ENCODE results near the gene CFAP97D2.
A peak's percentile ranks its signal among the peaks of the same experiment; 100 is the strongest.
"Not testable (repeated sequence)": the region's sequence is repeated elsewhere in the genome, so short reads cannot be mapped to it uniquely, and the experiment has no call there.

Gene CFAP97D2

DNA sequence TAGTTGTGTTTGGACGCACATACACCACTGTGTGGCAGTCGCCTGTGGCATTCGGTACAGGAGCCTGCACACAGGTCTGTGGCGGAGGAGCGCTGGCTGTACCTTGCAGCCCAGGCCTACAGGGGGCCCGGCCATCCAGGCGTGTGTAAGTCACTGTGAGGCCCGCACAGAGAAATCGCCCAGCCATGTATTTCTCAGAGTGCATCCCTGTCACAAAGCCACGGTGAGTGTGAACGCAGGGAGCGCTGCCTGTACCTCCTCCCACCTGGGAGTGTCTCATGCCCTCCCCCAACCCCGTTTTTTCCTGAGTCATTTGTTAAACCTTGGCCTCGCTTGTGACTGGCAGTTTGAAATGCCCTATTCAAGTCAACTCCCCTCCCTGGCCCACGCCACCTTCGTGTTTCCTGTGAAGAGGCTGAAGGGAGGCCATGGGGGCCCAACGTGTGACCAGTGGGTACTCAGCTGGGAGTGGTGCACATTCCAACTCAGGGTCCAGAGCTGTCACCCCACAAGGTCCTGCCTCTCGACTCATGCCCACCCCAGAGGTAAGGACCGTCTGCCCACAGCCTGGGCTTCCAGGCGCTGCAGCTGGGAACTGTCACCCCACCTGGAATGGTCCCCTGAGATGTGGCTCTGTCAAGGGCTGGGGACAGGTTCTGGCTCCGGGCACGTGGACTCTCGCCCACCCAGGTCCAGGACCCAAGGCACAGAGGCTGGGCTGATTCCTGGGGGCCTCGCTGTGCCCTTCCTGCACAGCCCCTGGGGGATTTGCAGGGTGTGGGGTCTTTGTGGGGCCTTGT lies 35.1 kb upstream of the CFAP97D2 start:
- no peak for DNase-seq

DNA sequence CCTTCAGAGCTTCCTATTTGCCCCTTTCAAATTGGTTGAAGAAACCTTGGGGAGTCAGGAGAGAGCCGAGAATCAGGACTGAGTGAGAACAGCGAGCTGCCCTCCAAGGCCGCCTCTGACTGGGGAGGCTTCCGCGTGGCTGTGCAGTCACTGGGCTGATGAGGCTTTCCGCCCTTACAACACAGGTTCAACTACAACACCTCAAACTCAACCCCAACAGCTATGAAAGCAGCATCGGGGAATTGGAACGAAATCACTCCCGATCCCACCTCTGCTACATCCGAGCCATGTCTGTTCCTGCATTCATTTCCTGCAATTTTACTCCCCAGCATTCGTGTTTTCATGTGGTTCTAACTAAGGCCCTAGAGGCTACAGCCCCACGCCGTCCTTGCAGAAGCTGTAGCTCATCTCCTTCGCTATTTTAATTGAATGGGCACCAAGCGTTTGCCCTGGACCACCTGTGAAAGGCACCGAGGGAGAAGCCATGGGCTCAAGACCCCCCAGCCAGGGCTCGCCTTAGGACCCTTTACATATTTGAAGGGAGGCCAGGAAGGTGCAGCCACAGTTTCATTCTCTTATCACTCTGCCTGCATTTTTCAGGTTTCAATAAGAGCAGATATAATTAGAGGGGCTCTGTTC lies 34.3 kb upstream of the CFAP97D2 start:
- no peak for DNase-seq

DNA sequence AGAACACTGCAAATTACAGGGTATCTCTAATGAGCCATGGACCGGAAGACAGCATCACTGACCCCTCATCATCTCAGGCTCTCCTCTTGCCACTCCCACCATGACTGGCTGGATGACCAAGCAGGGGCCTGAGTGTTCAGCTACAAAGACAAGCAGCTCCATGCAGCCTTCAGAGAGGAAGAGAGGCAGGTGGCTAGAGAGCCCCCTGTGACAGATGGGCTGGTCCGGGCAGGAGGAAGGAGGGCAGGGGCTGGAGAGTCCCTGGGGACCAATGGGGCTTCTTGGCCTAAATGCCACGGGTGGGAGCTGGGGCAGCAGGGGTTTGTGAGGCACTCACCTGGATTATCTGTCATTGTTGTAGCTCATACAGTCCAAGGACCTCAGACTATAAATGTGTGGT lies 33.8 kb upstream of the CFAP97D2 start:
- DNase-seq, result no peak

DNA sequence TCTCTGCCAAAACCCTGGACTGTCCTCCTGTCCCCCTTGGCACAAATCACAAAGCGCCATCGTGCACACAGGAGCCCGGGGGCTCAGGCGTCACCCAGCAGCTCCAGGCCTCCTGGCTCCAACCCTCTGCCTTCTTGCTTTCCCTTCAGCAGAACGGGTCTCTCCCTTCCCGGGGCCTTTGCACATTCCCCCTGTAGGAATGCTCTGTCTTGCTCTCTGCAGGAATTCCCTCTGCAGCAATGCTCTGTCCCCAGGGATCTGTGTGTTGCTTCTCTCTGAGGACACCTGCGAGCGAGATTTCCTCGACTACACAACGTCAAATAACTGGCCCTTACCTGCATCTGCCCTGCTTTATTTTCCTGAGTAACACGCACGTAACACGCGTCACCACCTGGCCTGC lies 33.3 kb upstream of the CFAP97D2 start:
- DNase-seq, result no peak

DNA sequence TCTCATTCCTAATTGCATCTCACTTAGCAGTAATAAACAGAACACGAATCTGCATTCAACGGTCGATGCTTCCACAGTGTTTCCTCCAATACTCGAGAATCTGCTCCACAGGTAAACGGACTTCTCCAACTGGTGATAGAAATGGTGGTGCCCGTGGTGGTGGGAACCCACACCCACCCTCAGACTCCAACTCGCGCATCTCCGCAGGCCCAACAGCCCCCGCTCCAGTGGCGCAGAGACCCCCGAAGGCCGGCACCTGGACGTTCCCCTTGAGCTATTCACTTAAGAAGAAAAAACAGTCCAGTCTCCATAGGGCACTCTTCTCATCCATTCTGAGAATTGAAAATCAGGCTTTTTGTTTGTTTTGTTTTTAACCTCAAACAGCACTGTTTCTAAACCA lies 32.9 kb upstream of the CFAP97D2 start:
- no peak for DNase-seq

DNA sequence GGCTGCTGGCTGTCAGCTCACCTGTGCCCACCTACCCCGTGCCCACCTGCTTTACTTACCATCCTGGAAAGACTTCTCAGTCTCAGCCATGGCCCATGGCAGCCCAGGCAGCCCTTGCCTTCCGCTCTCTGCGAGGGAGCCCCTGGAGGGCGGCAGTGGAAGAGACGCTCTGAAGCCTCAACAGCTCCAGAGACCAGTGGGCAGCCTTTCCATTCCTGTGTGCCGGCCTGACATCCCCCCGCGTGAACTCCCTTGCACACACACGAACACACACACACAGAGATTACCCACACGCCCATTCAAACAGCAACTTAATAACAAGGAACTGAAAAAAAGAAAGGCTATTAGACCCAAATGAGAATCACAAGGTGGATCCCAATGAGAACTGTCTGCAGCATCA lies 32.4 kb upstream of the CFAP97D2 start:
- DNase-seq, result peak; percentile 15 to 18

DNA sequence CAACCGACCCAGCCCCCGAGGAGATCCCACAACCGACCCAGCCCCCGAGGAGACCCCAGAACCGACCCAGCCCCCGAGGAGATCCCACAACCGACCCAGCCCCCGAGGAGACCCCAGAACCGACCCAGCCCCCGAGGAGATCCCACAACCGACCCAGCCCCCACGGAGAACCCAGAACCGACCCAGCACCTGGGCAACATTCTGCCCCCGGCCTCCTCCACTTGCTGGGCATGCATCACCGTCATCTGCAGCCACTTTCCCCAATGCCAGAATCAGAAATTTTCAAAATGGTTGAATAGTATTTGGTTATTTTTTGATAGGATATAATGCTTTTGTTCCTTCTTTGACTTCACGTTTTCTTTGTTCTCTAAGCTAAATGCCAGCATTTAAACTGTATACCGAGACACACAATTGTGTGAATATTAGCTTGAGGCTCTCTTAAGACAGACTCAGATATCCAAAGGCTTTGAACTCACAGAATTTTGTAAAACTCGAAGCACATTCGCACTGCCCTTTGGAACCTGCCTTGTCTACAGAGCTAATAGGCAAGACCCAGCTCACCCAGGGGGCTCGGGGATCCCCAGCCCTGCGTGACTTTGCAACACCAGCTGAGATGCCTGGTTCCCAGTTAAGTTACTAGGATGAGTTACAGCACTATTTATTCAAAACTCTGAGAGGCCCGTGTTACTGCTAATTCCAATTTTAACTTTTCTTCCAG lies 31.1 kb upstream of the CFAP97D2 start:
- DNase-seq, result no peak

DNA sequence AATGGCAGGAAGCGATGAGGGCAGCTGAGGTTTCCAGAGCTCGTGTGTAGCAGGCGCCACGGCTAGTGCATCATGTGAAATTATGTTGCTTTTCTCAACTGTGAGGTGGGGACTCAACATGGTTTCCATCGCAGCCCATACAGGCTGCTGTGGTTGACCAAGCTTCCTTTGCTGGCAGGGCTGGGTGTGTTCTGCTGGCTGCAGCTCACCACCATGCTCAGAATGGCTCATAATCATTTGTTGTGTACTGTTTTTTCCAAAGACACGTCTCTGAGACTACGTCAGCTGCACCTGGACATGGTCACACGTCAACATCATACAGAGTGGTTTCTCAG lies 30.6 kb upstream of the CFAP97D2 start:
- peak; percentile 73 to 79 for DNase-seq

DNA sequence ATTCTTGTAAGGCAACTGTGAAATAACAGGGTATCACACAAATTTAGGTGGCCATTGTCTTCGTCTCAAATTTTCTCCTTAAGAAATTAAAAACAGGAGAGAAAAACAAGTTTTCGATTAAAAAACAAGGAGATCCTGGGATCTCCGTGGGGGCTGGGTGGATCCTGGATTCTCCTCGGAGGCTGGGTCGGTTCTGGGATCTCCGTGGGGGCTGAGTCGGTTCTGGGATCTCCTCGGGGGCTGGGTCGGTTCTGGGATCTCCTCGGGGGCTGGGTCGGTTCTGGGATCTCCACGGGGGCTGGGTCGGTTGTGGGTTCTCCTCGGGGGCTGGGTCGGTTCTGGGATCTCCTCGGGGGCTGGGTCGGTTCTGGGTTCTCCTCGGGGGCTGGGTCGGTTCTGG lies 30.2 kb upstream of the CFAP97D2 start:
- DNase-seq, result not testable (repeated sequence)

DNA sequence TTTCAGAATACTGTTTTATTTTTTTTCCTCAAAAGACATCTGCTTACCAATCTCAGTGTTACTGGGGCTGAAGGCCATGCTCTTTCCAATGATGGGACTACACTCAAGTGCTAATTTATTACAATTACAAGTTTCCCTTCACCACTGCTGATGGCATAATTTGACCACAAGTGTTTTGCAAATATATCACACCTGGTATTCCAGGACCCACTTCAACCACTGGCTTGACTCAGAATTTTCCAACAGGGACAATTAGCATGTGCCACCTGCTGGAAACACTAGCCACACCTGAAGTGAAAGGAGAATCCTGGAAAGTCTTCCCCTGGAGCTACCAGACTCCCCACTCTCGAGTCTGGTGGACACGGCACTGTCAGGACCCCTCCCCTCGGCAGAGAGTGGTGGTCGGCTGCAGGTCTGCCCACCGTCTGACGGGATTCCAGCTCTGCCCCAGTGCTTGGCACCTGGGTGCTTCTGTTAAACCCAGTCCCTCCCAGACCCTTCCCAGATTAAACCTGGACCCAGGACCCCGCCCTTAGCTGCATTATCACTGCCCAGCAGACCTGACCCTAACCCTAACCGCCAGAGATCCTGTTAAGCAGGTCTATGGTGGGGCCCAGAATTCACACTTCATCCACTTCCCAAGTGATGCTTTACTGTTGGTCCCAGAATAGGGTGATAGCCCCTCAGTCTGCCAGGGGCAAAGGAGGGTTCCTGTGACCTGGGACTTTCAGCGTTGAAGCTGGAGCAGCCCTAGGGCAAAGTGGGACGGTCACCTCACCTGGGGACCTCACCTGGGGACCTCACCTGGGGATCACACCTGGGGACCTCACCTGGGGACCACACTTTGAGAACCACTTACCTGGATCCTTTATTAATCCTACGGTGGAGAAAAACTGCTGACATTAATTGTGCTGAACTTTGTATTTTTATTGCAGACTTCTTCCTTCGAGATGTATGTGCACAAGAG lies 29.0 kb upstream of the CFAP97D2 start:
- DNase-seq, result no peak

DNA sequence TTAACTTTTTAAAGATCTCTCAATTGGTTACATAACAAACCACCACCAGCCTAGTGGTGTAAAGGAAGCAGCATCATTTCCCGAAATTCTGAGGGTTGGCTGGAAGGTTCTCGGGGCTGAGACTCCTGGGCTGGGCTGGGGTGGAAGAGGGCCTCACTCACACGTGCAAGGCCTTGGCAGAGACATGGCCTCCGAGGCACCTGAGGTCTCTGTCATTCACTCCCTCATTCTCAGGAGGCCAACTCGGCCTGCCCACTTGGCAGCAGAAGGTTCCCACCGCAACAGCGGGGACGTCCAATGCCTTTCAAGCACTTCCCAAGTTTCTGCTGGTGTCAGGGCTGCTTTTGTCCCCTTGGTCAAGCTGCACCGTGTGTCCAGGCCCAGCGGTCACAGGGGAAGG lies 28.0 kb upstream of the CFAP97D2 start:
- DNase-seq, result peak in 1 of 2 experiments; percentile 13

DNA sequence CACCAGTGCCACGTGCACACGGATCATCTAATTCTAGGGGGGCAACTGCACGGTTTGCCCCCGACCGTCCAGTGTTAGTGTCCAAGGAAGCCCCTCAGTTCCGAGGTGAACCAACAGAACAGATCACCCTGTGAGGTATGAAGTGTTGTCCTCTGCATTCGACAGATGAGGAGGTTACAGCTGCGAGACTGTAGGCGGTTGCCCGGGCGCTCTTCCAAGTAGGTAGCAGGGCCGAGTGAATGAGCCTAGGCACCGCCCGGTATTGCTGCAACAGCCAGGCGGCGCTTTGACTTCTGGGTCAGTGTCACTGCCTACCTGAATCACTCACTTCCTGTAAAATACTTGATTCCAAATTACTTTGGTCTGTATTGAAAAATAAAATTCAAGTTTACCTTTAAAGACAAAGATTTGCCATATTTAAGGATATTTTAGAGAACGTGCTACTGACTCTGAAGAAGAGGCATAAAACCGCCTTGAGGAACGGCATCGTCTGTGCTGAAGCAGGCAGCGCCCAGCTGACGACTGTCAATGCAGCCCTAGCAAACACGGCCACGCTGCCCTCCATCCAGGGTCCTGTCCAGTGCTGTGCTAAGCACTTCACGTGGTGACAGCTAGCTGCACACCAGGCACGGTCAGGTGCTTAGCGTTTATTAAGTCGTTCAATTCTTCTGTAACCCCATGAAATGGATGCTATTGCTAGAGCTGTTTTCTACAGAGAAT lies 27.3 kb upstream of the CFAP97D2 start:
- no peak for DNase-seq

DNA sequence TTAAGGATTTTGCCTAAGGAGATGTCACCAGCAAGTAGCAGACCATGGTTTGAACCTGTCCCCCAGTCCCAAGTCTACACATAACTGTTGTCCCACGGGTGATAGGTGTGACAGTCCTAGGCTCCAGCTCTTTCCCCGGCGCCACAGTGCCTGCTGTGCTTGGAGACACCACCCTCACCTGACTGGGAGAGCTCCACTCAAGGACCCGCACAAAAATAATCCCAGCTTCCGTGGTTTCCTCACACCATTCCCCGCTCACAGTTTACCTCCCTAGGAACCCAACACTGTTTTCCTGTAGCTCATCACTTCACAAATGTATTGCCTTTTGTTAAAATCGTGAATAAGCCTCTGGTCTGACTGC lies 26.8 kb upstream of the CFAP97D2 start:
- no peak for DNase-seq

DNA sequence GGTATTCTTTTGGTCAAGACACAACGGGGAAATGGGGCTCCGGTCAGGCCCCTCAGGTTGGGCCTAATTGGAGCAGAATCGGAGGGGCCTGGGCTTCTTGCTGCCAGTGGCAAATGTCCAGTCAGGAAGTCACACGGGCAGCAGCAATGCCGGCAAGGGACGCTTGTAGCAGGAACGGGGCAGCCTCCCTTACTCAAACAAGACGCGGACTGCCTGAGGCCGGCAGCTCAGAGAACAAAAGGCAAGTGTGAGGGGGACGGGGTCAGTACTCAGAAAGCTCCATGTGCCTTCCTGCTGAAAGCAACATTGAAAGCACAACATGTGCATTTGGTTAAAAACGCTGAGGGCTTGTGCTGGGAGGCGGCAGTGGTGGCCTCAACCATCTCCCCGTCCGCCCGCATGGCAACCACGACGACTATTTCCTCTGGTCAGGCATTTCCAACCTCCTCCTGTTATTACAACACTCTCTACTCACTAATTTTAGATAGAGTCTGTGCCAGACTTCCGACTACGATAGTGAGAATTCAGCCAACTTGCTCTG lies 26.2 kb upstream of the CFAP97D2 start:
- DNase-seq, result peak in 1 of 2 experiments; percentile 26

DNA sequence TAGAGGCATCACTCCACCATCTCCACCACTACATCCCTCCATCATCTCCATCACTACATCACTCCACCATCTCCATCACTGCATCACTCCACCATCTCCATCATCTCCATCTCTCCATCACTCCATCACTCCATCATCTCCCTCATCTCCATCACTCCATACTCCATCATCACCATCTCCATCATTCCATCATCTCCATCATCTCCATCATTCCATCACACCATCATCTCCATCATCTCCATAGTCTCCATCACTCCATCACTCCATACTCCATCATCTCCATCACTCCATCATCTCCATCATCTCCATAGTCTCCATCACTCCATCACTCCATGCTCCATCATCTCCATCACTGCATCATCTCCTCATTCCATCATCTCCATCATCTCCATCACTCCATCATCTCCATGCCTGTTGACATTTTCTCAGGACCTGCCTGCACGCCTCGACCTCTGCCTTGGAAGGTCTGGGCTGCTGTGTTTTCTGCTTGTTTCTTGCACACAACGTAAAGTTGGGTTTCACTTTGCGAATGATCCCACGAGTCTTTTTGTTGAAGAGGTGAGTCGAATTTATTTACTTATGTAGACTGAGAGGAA lies 25.5 kb upstream of the CFAP97D2 start:
- no peak for DNase-seq

DNA sequence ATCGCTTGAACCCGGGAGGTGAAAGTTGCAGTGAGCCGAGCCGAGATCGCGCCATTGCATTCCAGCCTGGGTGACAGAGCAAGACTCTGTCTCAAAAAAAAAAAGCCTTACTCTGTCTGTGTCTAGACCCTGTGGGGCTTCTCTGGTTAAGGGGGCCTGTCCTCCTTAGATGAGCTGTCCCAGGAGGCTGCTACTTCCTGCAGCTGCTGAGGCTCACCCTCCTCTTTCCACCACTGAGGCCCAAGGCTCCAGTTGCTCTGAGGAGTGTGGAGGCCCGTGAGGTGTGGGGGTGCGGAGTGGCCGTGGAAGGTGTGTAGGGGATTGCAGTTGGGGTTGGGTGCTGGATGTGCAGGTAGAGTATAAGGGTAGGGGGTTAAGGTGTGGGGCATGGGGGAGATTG lies 24.6 kb upstream of the CFAP97D2 start:
- DNase-seq, result no peak

DNA sequence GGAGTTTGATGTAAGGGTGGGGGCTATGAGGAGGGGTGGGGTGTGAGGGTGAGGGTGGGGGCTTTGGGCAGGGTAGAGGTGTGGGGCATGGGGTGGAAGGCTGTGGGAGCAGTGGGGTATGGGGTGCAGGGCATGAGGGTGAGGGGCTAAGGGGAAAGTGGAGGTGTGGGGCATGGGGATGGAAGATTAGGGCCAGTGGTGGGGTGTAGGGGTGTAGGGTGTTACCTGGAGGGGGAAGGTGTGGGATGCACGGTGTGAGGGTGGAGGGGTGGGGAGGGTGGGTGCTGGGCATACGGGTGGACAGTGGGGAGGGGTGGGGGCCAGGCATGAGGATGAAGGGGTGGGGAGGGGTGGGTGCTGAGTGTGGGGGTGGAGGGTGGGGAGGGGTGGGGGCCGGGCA lies 23.7 kb upstream of the CFAP97D2 start:
- no peak for DNase-seq

DNA sequence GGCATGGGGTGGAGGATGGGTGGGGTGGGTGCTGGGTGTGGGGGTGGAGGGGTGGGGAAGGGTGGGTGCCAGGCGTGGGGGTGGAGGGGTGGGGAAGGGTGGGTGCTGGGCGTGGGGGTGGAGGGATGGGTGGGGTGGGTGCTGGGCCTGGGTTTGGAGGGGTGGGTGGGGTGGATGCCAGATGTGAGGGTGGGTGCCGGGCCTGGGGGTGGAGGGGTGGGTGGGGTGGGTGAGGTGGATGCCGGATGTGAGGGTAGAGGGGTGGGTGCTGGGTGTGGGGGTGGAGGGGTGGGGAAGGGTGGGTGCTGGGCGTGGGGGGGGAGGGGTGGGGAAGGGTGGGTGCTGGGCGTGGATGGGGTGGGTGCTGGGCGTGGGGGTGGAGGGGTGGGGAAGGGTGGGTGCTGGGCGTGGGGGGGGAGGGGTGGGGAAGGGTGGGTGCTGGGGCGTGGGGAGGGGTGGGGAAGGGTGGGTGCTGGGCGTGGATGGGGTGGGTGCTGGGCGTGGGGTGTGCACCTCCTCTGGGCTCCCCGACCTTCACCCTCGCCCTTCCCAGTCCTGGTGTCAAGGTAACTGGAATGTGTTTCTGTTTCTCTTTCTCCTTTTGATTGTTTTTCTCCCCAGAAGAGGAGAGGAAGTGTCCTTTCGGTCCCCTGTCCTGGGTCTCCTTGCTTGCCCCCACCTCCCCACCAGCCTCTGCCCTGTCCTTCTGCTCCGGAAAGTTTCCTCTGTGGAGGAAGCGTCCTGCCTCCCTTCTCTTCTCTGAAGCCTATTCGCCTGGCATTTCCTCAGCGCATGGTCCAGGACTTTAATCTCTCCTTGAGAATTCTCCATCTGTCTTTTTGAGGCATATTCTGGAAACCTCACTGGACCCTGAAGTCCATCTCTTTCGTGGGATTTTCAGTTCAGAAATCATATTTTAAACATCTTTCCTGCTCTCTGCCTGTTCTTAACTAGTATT lies 22.9 kb upstream of the CFAP97D2 start:
- DNase-seq, result no peak

DNA sequence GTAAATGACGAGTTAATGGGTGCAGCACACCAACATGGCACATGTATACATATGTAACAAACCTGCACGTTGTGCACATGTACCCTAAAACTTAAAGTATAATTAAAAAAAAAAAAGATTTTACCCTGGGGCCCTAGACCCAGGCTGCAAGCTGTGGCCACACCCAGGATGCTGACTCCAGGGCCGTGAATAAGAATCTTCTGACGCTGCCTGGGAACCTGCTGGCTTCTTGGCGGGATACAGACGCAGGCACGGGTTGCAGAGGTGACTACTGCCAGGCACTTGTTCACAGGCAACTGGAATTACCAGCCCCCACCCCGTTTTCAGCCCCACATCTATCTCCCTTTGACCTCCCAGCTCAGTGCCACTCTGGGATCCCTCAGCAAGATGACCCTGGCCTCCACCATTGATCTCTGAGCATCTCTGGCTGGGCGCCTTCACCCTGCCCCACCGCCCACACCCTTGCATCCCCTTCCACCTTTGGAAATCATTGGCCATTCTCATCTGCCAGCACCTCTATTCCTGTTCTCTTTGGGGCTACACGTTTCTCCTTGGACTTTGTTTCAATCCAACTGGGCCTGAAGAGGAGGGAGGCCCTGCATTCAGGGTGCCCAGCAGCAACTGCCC lies 21.1 kb upstream of the CFAP97D2 start:
- DNase-seq, result no peak
